GM12875 (cell line): ENCODE results near the gene PPP2R5C.

Source experiments
- H3K4me3 ChIP-seq: one replicate; pipeline ENCODE4 v1.5.1; 2011; ENCODE audit warnings: low read depth, low read length, control low read depth
- CTCF ChIP-seq: IDR thresholded peaks from 2 replicates; pipeline ENCODE4 v1.5.1; 2011; ENCODE audit warnings: low read depth, mild to moderate bottlenecking, control low read depth, inconsistent platforms, low read length, moderate library complexity, borderline replicate concordance; ENCODE audit not compliant: insufficient read depth

The PPP2R5C gene

GRCh38 chr14:101917413-101918017, 156.0 kb downstream of the PPP2R5C start:
- H3K4me3 ChIP-seq: no peak overlapping the region

GRCh38 chr14:101918065-101918989, 156.8 kb downstream of the PPP2R5C start:
- no peak overlapping the region for H3K4me3 ChIP-seq
- TF ChIP-seq CTCF: no peak

More at GRCh38 chr14:101917413-101918017, 156.0 kb downstream of the PPP2R5C start:
- TF ChIP-seq CTCF: no peak

GRCh38 chr14:101920271-101920670, 158.8 kb downstream of the PPP2R5C start:
- no peak for TF ChIP-seq CTCF
- H3K4me3 ChIP-seq: no peak overlapping the region

GRCh38 chr14:101922866-101923265, 161.4 kb downstream of the PPP2R5C start:
- no peak overlapping the region for H3K4me3 ChIP-seq
- TF ChIP-seq CTCF: no peak

GRCh38 chr14:101925152-101925551, 163.6 kb downstream of the PPP2R5C start:
- TF ChIP-seq CTCF: no peak
- no peak overlapping the region for H3K4me3 ChIP-seq

- TF ChIP-seq CTCF: no peak
- H3K4me3 ChIP-seq: no peak overlapping the region
These were observed 164.6 kb downstream of the PPP2R5C start for GRCh38 chr14:101926085-101926484.

- TF ChIP-seq CTCF: no peak
These were observed 165.1 kb downstream of the PPP2R5C start for GRCh38 chr14:101926620-101927019.

More at GRCh38 chr14:101926620-101927019, 165.1 kb downstream of the PPP2R5C start:
- no peak overlapping the region for H3K4me3 ChIP-seq
